ENCODE measurements around the gene TTC33. TPM values are rescaled to one million over a fixed set of nuclear protein-coding genes. Genes with fewer than 3 reads are reported as not detected.

TTC33 gene
- total and polyA plus RNA-seq, 4 donors: 5.3 to 30.5 (median 7.8) TPM

- 38 to 63% methylated on average over 4 of the region's 4 CpGs for WGBS, 2 donors
- TF ChIP-seq CTCF (IDR thresholded peaks at IDR 0.05; ENCODE audit: control extremely low read depth, extremely low read depth): no peak
- no peaks in the 10 kb centered on the region for H3K36me3 ChIP-seq (ENCODE audit: control insufficient read depth in 4 of 4, insufficient read depth in 4 of 4, low read length in 4 of 4)
- H3K4me1 ChIP-seq (ENCODE audit: control insufficient read depth in 5 of 5, insufficient read depth in 5 of 5, low read length in 5 of 5): no peaks in the 10 kb centered on the region
- DNase-seq (no peak), ATAC-seq (ENCODE audit: insufficient read depth, low FRiP score) (no peak)
- no peak overlapping the region for H3K27ac ChIP-seq (ENCODE audit: low read depth in 1 of 2, low read length in 1 of 2)
- no peak overlapping the region for H3K4me3 ChIP-seq
- no peaks in the 10 kb centered on the region for H3K27me3 ChIP-seq (ENCODE audit: control insufficient read depth in 3 of 3, insufficient read depth in 3 of 3, low read length in 2 of 3)
- no peaks in the 10 kb centered on the region for H3K9me3 ChIP-seq (ENCODE audit: control insufficient read depth in 4 of 4, insufficient read depth in 3 of 4, low read length in 3 of 4)
- H3K9ac ChIP-seq (ENCODE audit: insufficient read depth in 1 of 2, low read length in 2 of 2): no peak overlapping the region
These were observed 269.1 kb downstream of the TTC33 start for GRCh38 chr5:40486437-40487275.

GRCh38 chr5:40485021-40485998, 270.5 kb downstream of the TTC33 start:
- Histone ChIP-seq H3K4me3 (no peak overlapping the region), H3K9ac (ENCODE audit: insufficient read depth in 1 of 2, low read length in 2 of 2) (no peak overlapping the region), H3K36me3 (ENCODE audit: control insufficient read depth in 4 of 4, insufficient read depth in 4 of 4, low read length in 4 of 4) (no peaks in the 10 kb centered on the region), H3K27me3 (ENCODE audit: control insufficient read depth in 3 of 3, insufficient read depth in 3 of 3, low read length in 2 of 3) (no peaks in the 10 kb centered on the region), H3K9me3 (ENCODE audit: control insufficient read depth in 4 of 4, insufficient read depth in 3 of 4, low read length in 3 of 4) (no peaks in the 10 kb centered on the region), H3K4me1 (ENCODE audit: control insufficient read depth in 5 of 5, insufficient read depth in 5 of 5, low read length in 5 of 5) (no peaks in the 10 kb centered on the region), H3K27ac (ENCODE audit: low read depth in 1 of 2, low read length in 1 of 2) (no peak overlapping the region)
- ATAC-seq (ENCODE audit: insufficient read depth, low FRiP score) (no peak), DNase-seq (no peak)
- 47 to 64% methylated on average over 10 of the region's 10 CpGs for WGBS, 2 donors
- TF ChIP-seq CTCF (IDR thresholded peaks at IDR 0.05; ENCODE audit: control extremely low read depth, extremely low read depth): no peak

- 35 to 60% methylated on average over 2 of the region's 2 CpGs for WGBS, 2 donors
- H3K9me3 ChIP-seq (ENCODE audit: control insufficient read depth in 4 of 4, insufficient read depth in 3 of 4, low read length in 3 of 4): no peaks in the 10 kb centered on the region
- ATAC-seq (ENCODE audit: insufficient read depth, low FRiP score) (no peak), DNase-seq (no peak)
- no peaks in the 10 kb centered on the region for H3K36me3 ChIP-seq (ENCODE audit: control insufficient read depth in 4 of 4, insufficient read depth in 4 of 4, low read length in 4 of 4)
- no peak overlapping the region for H3K9ac ChIP-seq (ENCODE audit: insufficient read depth in 1 of 2, low read length in 2 of 2)
- H3K27ac ChIP-seq (ENCODE audit: low read depth in 1 of 2, low read length in 1 of 2): no peak overlapping the region
- no peaks in the 10 kb centered on the region for H3K4me1 ChIP-seq (ENCODE audit: control insufficient read depth in 5 of 5, insufficient read depth in 5 of 5, low read length in 5 of 5)
- no peak for TF ChIP-seq CTCF (IDR thresholded peaks at IDR 0.05; ENCODE audit: control extremely low read depth, extremely low read depth)
- H3K4me3 ChIP-seq: no peak overlapping the region
- H3K27me3 ChIP-seq (ENCODE audit: control insufficient read depth in 3 of 3, insufficient read depth in 3 of 3, low read length in 2 of 3): no peaks in the 10 kb centered on the region
These were observed 271.3 kb downstream of the TTC33 start for GRCh38 chr5:40484495-40484894.
